HG03354 (cell line): ENCODE measurements around the gene NCK2.
"Not testable (repeated sequence)": the region's sequence is repeated elsewhere in the genome, so short reads cannot be mapped to it uniquely, and the experiment has no call there.

ENCODE experiments used
- ATAC-seq: cut with Tn5 transposase; IDR thresholded peaks from one replicate; pipeline ENCODE4 v1.9.1; 2021; ENCODE audit warnings: mild to moderate bottlenecking; ENCODE audit not compliant: unreplicated experiment, poor library complexity, severe bottlenecking

The NCK2 gene

DNA sequence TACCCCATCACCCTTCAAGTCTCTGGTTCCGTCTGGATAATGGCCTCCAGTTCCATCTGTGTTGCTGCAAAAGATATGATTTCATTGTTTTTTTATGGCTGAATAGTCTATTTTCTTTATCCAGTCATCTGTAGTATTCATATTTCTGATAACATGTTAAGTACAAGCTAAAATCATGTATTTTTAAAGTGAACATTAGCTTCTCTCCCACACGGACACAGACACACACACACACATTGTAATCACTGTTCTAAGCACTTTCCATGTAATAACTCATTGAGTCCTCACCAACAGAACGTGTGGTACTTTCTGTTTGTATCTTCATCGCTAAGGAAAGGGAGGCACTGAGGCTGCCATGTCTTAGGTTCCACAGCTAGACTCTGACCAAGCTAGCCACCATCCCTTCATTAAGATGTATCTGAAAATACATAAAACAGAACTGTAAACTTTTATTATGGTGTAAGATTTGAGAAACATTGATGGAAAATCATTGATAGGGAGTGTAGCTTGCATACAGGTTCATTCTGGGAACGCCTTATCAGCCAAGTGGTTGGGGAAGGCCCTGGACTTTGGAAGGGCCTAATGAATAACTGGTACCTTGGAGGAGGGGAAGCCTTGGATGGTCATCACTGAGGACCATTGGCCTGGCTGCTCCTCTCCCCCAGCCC lies 8.1 kb downstream of the NCK2 start:
- no peak for ATAC-seq

- ATAC-seq: no peak
Measured at GRCh38 chr2:105753380-105753779, 8.7 kb downstream of the NCK2 start.

DNA sequence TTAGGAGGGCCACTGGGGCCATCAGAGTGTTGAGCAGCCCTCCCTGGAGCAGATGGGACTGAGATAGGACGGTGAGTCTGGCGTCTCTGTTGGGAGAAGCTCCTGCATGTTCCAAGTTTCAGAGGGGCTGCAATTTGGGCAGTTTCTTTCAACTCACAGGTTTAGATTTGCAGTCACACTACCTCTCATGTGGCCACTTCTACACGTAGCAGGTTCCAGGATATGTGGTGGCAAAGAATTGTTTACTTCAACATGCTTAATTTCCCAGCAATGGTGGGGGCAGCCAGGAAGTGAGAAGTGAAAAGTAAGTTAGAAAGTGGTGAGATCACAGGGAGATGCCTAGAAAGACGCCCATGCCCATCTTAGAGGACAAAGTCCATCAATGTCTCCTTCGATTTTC lies 9.3 kb downstream of the NCK2 start:
- ATAC-seq: no peak

DNA sequence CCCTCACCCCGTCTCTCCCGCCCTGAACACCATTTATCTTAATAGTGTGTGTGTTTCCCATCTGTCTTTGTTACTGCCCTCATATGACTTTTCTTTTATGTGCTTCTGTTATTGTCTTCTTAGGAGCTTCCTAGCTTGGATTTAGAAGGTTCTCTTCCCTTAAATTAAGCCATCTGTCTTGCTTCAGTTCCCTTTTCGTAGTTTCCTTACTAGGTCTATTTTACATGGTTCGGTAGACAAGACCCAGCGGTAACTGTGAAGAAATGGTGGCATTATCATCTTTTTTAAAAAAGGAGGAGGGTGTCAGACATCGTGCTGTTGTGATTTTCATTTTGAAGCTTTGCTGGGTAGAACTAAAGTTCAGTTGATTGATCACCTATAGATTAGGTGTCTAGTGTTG lies 10.3 kb downstream of the NCK2 start:
- ATAC-seq: no peak

GRCh38 chr2:105755895-105756294 lies 11.2 kb downstream of the NCK2 start:
- no peak for ATAC-seq

GRCh38 chr2:105756435-105756834 lies 11.7 kb downstream of the NCK2 start:
- no peak for ATAC-seq

GRCh38 chr2:105756865-105757264 lies 12.2 kb downstream of the NCK2 start:
- ATAC-seq: not testable (repeated sequence)

- no peak for ATAC-seq
Measured at GRCh38 chr2:105757433-105757832, 12.7 kb downstream of the NCK2 start.

GRCh38 chr2:105760191-105760590 lies 15.5 kb downstream of the NCK2 start:
- ATAC-seq: no peak

GRCh38 chr2:105760639-105761337 lies 16.1 kb downstream of the NCK2 start:
- no peak for ATAC-seq

DNA sequence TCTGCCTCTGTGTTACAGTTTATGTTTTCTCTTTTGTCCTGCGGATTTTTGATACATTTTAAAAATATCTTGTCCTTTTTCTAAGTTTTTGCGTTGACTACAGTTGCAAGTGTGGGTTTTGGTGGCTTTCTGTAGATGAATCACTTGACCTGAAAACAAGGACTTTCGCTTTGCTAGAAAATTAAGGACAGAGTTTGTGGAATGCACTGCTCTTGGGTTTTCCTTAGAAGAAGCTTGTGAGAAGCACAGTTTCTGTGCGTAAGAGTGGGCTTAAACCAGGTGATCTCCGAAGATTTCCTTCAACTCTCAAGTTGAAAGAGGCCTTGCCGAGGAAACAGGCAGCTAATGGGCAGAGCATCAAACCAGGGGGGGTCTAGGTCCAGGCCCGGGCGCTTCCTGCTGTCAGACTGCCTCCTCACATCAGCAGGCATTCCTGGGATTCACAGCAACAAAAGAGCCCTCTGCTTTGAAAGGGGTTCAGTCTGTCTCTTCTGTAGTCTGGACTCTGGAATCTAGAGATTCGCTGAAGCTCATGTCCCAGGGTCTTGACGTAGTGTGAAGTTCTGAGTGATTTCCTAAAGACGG lies 17.3 kb downstream of the NCK2 start:
- ATAC-seq: no peak

DNA sequence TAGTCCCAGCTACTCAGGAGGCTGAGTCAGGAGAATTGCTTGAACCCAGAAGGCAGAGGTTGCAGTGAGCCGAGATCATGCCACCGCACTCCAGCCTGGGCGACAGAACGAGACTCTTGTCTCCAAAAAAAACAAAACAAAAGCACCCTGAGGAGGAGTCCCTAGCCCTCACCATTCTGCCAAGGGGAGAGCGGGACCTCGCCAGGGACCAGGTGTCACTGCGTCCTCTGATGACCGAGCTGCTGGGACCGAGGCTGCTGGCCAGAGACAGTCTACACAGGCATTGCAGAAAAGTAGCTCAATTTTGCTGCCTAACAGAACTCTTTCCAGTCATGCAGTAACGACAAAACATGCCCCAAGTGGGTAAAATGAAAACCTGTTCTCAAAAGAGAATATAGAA lies 18.4 kb downstream of the NCK2 start:
- ATAC-seq: no peak

DNA sequence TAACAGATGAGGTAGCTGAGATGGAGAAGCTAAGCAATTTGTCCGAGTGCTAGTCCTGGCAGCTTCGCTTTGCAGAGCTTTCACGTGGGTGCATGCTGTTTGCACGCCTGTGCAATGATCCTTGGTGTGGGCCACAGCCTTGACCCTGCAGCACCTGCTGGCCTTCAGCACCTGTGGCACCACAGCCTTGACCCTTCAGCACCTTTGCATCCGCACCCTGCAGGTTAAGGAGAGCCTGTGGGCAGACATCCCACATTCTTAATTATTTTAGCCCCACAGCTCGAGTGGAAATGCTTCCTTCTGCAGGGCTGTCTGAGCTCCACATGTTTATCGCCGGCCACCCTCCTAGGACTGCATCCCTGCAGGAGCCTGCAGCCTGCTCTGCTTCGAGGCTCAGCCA lies 19.3 kb downstream of the NCK2 start:
- no peak for ATAC-seq

DNA sequence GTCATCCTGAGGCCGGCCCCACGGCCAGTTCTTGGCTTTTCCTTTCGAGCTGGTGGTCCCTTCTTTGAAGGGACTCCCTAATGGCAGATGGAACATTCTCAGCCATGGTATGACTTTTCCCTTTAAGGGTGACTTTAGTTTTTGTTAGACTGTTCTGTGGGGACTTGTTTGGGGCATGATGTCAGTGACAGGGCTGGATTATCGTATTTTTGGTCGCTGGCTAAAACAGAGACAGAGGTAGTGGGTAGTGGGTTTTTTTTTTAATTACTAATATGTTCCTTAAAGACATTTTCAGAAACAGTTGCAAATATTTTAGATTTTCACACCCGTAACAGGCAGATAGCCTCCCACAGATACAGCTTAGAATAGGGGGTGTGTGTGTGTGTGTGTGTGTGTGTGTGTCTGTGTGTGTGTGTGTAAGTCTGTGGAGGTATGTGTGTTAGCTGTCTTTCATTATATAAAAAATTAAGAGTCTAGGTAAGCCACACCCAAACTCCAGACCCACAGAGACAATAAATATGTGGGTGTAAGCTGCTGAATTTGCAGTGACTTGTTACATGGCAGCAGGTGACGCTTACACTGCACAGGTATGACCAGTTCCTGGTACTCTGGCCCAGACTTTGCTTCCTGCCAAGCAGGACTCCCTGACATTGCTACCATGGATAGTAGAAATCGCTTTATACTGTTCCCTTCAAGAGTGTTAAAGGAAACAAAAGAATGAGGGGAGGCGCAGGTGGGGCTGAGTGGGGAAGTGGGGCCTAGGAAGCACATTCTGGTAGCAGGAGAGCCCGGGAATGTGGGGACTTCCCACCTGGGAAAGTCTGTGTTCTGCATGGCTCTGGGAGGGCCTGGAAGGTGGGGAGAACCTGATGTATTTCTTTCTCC lies 20.9 kb downstream of the NCK2 start:
- no peak for ATAC-seq

DNA sequence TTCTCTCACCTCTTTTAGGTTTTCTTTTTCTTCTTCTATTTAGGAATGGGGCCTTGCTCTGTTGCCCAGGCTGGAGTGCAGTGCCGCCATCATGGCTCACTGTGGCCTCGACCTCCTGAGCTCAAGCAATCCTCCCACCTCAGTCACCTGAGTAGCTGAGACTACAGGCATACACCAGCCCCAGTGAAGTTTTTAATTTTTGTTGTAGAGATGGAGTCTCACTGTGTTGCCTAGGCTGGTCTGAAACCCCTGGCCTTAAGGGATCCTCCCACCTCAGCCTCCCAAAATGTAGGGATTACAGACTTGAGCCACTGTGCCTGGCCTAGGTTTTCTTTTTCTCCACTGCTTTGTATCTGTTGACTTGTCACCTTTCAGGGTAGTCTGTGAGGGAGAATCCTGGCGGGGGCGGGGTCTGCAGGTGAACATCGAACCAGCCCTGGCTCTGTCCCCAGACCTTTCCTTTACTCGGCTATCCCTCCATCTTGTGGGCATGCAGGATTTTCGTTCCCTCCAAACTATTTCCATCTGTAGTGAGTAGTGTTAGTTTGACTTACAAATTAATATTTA lies 21.7 kb downstream of the NCK2 start:
- no peak for ATAC-seq

GRCh38 chr2:105768176-105768575 lies 23.5 kb downstream of the NCK2 start:
- no peak for ATAC-seq

DNA sequence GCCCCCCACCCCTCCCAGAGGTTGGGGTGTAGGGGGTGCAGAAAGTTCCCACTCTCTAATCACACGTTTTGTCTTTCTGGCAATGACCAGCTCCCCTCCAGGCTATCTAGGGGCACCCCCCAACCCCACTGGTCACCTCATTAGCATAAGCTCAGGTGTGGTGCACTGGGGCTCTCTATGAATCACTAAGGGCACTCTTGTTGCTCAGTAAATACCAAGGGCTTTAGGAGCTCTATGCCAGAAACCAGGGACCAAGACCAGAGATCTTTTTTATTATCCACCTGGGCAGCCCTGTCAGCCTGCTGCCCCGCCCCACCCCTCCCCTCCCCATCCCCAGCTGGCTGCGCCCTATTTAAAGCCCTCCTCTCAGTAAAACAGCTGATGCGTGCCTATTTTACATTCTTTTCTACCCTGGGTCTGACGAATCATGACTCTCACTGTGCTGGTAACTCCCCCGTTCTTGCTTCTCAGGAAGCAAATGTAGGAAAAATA lies 24.3 kb downstream of the NCK2 start:
- ATAC-seq: no peak

DNA sequence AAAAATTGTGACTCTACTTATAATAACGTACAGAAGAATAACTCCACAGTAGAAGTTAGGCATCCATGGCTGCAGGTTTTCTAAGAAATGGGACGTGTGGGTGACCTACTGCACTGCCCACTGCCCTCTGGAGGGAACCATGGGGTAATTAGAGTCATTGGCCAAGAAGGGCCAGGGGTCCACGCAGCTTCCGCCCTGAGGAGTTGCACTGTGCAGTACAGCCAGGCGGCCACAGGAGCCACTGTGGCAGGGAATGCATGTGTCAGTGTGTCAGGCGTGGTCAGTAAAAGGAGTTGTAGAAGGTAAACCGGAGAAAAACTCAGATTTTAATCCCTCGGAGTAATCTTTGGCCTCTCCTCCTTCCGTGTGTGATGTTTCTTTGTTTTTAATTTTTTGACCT lies 24.8 kb downstream of the NCK2 start:
- ATAC-seq: no peak

DNA sequence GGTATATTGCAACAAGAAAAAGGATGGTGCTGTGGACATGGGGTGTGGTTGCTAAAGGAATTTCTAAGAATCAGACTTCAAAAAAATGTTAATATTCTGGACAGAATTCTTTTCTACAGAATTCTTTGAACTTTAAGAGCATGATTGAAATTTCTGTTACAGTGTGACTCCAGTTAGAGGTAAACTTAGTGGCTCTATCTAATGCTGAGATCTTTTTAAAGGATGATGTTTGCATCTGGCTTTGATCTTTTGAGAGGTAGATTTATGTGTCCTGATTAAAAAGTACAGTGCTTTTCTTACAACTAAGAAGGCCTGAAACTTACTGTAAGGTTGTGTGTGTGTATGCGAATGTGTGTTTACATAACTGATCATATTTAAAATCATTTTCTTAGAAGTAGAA lies 25.4 kb downstream of the NCK2 start:
- no peak for ATAC-seq

DNA sequence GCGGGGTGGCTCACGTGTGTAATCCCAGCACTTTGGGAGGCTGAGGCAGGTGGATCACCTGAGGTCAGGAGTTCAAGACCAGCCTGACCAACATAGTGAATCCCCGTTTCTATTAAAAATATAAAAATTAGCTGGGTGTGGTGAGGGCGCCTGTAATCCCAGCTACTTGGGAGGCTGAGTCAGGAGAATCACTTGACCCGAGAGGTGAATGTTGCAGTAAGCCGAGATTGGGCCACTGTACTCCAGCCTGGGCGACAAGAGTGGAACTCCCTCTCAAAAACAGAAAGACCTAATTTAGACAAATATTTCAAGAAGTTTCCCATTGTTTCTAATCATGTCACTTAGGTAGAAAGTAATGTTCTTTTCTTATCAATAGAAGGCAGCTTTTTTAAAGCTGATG lies 26.6 kb downstream of the NCK2 start:
- not testable (repeated sequence) for ATAC-seq
